COR-L47 (cell line): ENCODE data around the gene GABPA.

Experiments
- DNase-seq: peaks from one replicate; lab custom pipeline; 2025; lab: John Stamatoyannopoulos, UW

The GABPA gene

DNA sequence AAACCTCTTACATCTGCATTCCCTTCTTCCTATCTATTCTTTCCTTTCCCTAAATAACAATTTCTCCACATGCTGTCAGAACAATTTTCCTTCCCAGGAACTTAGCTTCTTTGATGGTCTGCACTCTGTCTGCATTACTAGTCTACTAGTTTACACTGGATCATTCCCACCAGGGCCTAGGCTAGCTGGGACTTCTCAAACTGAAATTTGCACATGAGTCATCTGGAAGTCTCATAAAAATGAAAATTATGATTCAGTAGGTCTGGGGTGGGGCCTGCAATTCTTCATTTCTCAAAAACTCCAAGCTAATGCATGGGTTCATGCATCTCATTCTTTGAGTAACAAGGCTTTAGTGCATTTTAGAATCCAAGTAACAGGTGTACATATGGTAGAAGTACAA is 74.2 kb downstream of the GABPA start:
- DNase-seq, result no peak

DNA sequence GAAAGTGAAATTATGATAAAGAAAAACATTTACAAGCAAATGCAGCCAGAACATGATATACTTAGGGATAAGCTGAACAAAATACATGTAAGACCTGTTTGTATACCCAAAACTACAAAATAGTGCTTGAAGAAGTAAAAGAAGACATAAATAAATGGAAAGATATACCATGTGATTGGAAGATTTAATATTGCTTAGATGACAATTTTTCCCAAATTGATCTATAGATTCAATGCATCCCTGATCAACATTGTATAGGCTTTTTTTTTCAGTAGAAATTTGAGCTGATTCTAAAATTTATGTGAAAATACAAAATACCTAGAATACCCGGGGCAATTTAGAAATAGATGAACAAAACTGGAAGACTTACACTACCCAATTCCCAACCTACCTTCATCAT is 76.4 kb downstream of the GABPA start:
- DNase-seq, result no peak

GRCh38 chr21:25813917-25814316 is 79.1 kb downstream of the GABPA start:
- DNase-seq, result no peak

- DNase-seq, result no peak
Measured at GRCh38 chr21:25818121-25818520, 83.3 kb downstream of the GABPA start.

DNA sequence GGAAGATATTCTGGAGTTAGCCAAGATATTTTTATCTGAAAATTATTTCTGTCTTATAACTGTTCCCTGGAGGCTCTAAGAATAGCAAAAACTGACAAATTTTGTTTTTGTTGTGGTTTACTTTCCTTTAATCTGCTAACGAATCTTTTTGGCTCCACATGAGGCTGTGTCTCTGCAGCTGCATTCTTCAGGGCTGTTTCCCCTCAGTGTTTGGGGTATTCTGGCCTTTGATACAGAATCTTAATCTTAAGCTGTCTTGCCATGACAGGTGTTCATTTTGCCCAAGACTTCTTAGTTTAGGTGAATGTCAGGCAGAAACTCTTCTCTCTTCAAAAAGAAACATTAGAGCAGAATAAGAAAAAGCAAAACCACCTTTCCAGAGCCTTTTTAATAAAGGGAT is 83.8 kb downstream of the GABPA start:
- no peak for DNase-seq
